CD4-positive, alpha-beta T cell (primary cell): Measurements from ENCODE around the gene SLC7A5. TPM values are rescaled to one million over a fixed set of nuclear protein-coding genes. Genes with fewer than 3 reads are reported as not detected.

Experiments
- ATAC-seq: fragments of 200-7000 bp; cut with Tn5 transposase; one replicate; pipeline ENCODE4 v1.10.0; 2022; ENCODE audit warnings: mild to moderate bottlenecking; ENCODE audit not compliant: poor library complexity
- CTCF ChIA-PET: fragments of 350-600 bp; sonication (Branson Sonifier 250); formaldehyde crosslinking; loops from one replicate; lab custom pipeline; 2021; ENCODE audit warnings: antibody characterized with exemption, inconsistent platforms; lab: Charles Lee
- POLR2A ChIA-PET: fragments of 350-600 bp; sonication (Branson Sonifier 250); formaldehyde crosslinking; loops from one replicate; lab custom pipeline; 2021; ENCODE audit warnings: antibody characterized with exemption, inconsistent platforms; lab: Charles Lee
- DNase-seq, 14 experiments: peaks; one replicate each; pipeline ENCODE4 v3.0.0-alpha.2; 2013 to 2020; ENCODE audit warnings: mixed read lengths in 2 of 14
- H3K27ac ChIP-seq, 2 donors: one replicate each; pipeline versions ENCODE4 v1.5.1 to v1.7.0; 2013; ENCODE audit warnings: low read length in 2 of 2, low read depth in 1 of 2, mild to moderate bottlenecking in 1 of 2
- H3K27me3 ChIP-seq, 2 experiments: 1 replicate in 1 of 2; 2 replicates in 1 of 2; pipeline versions ENCODE4 v1.6.1 to v1.7.0; 2013; ENCODE audit warnings: low read length in 2 of 2, control low read depth in 1 of 2, mild to moderate bottlenecking in 1 of 2, moderate library complexity in 1 of 2; ENCODE audit not compliant: insufficient read depth in 2 of 2, control insufficient read depth in 1 of 2
- H3K36me3 ChIP-seq: one replicate; pipeline ENCODE4 v1.6.1; 2013; ENCODE audit warnings: low read length, control low read depth; ENCODE audit not compliant: insufficient read depth
- H3K4me1 ChIP-seq: one replicate; pipeline ENCODE4 v1.6.1; 2013; ENCODE audit warnings: low read length, control low read depth; ENCODE audit not compliant: insufficient read depth
- H3K4me3 ChIP-seq: one replicate; pipeline ENCODE4 v1.5.1; 2013; ENCODE audit warnings: mild to moderate bottlenecking, low read length, moderate library complexity
- H3K9me3 ChIP-seq, 2 experiments: 1 replicate in 1 of 2; 2 replicates in 1 of 2; pipeline versions ENCODE4 v1.6.1 to v1.7.0; 2013; ENCODE audit warnings: low read length in 2 of 2, mild to moderate bottlenecking in 2 of 2, control low read depth in 1 of 2, moderate library complexity in 1 of 2; ENCODE audit not compliant: control insufficient read depth in 1 of 2, insufficient read depth in 1 of 2
- H3K27ac Mint-ChIP-seq: one replicate; pipeline ENCODE4 v1.8.0; 2020; ENCODE audit warnings: mixed read lengths
- H3K27me3 Mint-ChIP-seq: one replicate; pipeline ENCODE4 v1.8.0; 2021; ENCODE audit warnings: mixed read lengths
- H3K36me3 Mint-ChIP-seq: one replicate; pipeline ENCODE4 v1.8.0; 2021; ENCODE audit warnings: low read depth, mixed read lengths
- H3K4me1 Mint-ChIP-seq: one replicate; pipeline ENCODE4 v1.8.0; 2021; ENCODE audit warnings: low read depth, mixed read lengths
- H3K4me3 Mint-ChIP-seq: one replicate; pipeline ENCODE4 v1.8.0; 2020; ENCODE audit warnings: mild to moderate bottlenecking, mixed read lengths
- H3K9me3 Mint-ChIP-seq: one replicate; pipeline ENCODE4 v1.8.0; 2020; ENCODE audit warnings: mixed read lengths
- intact Hi-C, 2 experiments: fragments of 100-400 bp; cut with DNase I in 1 of 2; cut with micrococcal nuclease in 1 of 2; formaldehyde crosslinking; loops; one replicate each; pipeline versions ENCODE4 v1.15.1 to v1.9.0; 2023 to 2025; cut with DNase I, micrococcal nuclease
- total RNA-seq, 174 experiments: library from RNA in 2 of 174; stranded (reverse) in 2 of 174; gene quantifications; one replicate each; pipeline ENCODE4 v1.2.3 and lab custom pipeline; 2021 to 2026
- TF ChIP-seq, protein P1 (sequence below): fragments of 200-600 bp; IDR thresholded peaks from one replicate; pipeline ENCODE4 v1.8.0; 2022; ENCODE audit warnings: antibody characterized with exemption, mild to moderate bottlenecking

Gene SLC7A5
- total RNA-seq, 2 experiments from 2014 or later, result 80.3 to 85.3 TPM

GRCh38 chr16:87854053-87854906, 15.0 kb downstream of the SLC7A5 start:
- peak in 3 of 14 experiments; percentile 27 to 64 (median 48) for DNase-seq
- Histone ChIP-seq H3K27me3 (no peaks in the 10 kb centered on the region), H3K9me3 (no peaks in the 10 kb centered on the region), H3K4me1 (peaks cover 63% of the 10 kb centered on the region), H3K27ac (peak overlapping the region; percentile 29 to 44), H3K36me3 (peaks cover 16% of the 10 kb centered on the region), H3K4me3 (peak overlapping the region; percentile 35)
- intact Hi-C loops, result no loop called here
- ATAC-seq, result peak; percentile 6
- no peaks in the 10 kb centered on the region for H3K9me3 Mint-ChIP-seq
- peak overlapping the region; percentile 86 for H3K27ac Mint-ChIP-seq
- peaks cover 21% of the 10 kb centered on the region for H3K4me1 Mint-ChIP-seq
- H3K36me3 Mint-ChIP-seq, result peaks cover 13% of the 10 kb centered on the region
- CTCF ChIA-PET, result interaction anchor here (1.0 to 3.4 kb wide), 3 partner anchors 17 to 75 kb away, joined by 4 to 14 read pairs (median 14); no protein-coding TSS in a partner anchor
- TF ChIP-seq, protein P1, sequence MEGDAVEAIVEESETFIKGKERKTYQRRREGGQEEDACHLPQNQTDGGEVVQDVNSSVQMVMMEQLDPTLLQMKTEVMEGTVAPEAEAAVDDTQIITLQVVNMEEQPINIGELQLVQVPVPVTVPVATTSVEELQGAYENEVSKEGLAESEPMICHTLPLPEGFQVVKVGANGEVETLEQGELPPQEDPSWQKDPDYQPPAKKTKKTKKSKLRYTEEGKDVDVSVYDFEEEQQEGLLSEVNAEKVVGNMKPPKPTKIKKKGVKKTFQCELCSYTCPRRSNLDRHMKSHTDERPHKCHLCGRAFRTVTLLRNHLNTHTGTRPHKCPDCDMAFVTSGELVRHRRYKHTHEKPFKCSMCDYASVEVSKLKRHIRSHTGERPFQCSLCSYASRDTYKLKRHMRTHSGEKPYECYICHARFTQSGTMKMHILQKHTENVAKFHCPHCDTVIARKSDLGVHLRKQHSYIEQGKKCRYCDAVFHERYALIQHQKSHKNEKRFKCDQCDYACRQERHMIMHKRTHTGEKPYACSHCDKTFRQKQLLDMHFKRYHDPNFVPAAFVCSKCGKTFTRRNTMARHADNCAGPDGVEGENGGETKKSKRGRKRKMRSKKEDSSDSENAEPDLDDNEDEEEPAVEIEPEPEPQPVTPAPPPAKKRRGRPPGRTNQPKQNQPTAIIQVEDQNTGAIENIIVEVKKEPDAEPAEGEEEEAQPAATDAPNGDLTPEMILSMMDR, result no peak
- H3K27me3 Mint-ChIP-seq, result no peaks in the 10 kb centered on the region
- peak overlapping the region; percentile 79 for H3K4me3 Mint-ChIP-seq
- POLR2A ChIA-PET, result interaction anchor here (1.1 to 1.2 kb wide), 2 partner anchors 15 kb away, joined by 7 to 8 read pairs; partner anchors contain the start of gene SLC7A5

DNA sequence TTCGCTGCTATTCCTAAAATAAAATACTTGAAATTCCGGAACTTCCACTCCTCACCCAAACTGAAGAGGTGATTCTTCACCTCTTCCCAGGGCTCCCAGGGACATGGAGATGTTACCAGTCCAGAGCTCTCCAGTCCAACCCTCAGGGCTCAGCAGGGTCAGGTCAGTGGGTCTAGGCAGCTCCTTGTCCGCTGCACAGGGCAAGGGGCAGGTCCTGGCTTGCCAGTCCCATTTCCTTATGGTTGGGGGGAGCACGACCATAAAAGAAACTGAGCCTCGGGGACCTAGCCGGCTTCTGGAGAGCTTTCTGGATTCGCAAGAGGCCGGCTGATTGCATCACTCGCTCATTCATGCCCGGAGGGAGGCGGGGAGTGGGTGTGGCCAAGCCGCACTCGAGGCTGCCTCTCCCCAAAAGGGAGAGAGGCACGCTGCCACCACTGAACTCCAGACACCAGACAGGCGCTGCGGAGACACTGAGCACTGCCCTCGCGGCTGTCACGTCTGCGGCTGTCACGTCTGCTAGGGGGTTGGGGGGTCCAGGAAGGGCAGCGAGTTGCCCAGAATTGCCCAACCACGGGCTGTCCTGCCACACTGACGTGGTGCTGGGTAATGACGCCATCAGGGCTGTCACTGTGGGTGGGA, 15.8 kb downstream of the SLC7A5 start:
- Histone ChIP-seq H3K4me3 (peak overlapping the region; percentile 35), H3K36me3 (peaks cover 16% of the 10 kb centered on the region)
- TF ChIP-seq, protein P1, result no peak

GRCh38 chr16:87851601-87852000, 17.7 kb downstream of the SLC7A5 start:
- Histone ChIP-seq H3K27me3 (no peaks in the 10 kb centered on the region), H3K4me1 (peaks cover 51% of the 10 kb centered on the region), H3K4me3 (no peak overlapping the region), H3K27ac (no peak overlapping the region), H3K9me3 (no peaks in the 10 kb centered on the region), H3K36me3 (peaks cover 18% of the 10 kb centered on the region)
- no peak overlapping the region for H3K4me3 Mint-ChIP-seq
- POLR2A ChIA-PET, result interaction anchor here (3.5 kb wide), 1 partner anchor 17 kb away, joined by 40 read pairs; the partner anchor contains the start of gene SLC7A5
- CTCF ChIA-PET, result interaction anchor here (3.0 to 4.5 kb wide), 2 partner anchors 20 to 72 kb away, joined by 45 to 63 read pairs; no protein-coding TSS in a partner anchor
- H3K27me3 Mint-ChIP-seq, result no peaks in the 10 kb centered on the region
- peaks cover 17% of the 10 kb centered on the region for H3K4me1 Mint-ChIP-seq
- ATAC-seq (no peak), DNase-seq (no peak)
- H3K27ac Mint-ChIP-seq, result no peak overlapping the region
- TF ChIP-seq, protein P1, result no peak
- intact Hi-C loops, result no loop called here
- H3K9me3 Mint-ChIP-seq, result no peaks in the 10 kb centered on the region
- H3K36me3 Mint-ChIP-seq, result peaks cover 18% of the 10 kb centered on the region

More for the DNA sequence above, 15.8 kb downstream of the SLC7A5 start:
- H3K4me1 ChIP-seq, result peaks cover 61% of the 10 kb centered on the region
- no peaks in the 10 kb centered on the region for H3K27me3 Mint-ChIP-seq
- H3K4me1 Mint-ChIP-seq, result peaks cover 21% of the 10 kb centered on the region
- H3K9me3 ChIP-seq, result no peaks in the 10 kb centered on the region
- peak overlapping the region; percentile 86 for H3K27ac Mint-ChIP-seq
- H3K27ac ChIP-seq, result no peak overlapping the region
- intact Hi-C loops, result no loop called here
- no peaks in the 10 kb centered on the region for H3K27me3 ChIP-seq
- ChIA-PET POLR2A (interaction anchor here (0.8 to 1.2 kb wide), 2 partner anchors 16 to 74 kb away, joined by 3 to 8 read pairs; partner anchors contain the start of gene SLC7A5), CTCF (interaction anchor here (1.9 to 3.4 kb wide), 2 partner anchors 18 to 74 kb away, joined by 14 read pairs; no protein-coding TSS in a partner anchor)
- H3K36me3 Mint-ChIP-seq, result peaks cover 18% of the 10 kb centered on the region
- H3K4me3 Mint-ChIP-seq, result peak overlapping the region; percentile 72
- H3K9me3 Mint-ChIP-seq, result no peaks in the 10 kb centered on the region
- ATAC-seq, result peak; percentile 73
- peak; percentile 55 to 96 (median 84) for DNase-seq
